CD14-positive monocyte (primary cell): ENCODE results near the gene GABRG3. TPM values are rescaled to one million over a fixed set of nuclear protein-coding genes. Genes with fewer than 3 reads are reported as not detected.

Experiments
- DNase-seq, 3 donors: peaks; one replicate each; pipeline ENCODE4 v3.0.0-alpha.2; 2011 to 2022
- H2AFZ ChIP-seq: 2 replicates; pipeline ENCODE4 v1.6.0; 2012; ENCODE audit warnings: mild to moderate bottlenecking, low read depth, low read length, inconsistent platforms; ENCODE audit not compliant: insufficient read depth, poor library complexity, severe bottlenecking
- H3K27ac ChIP-seq, 2 donors: 1 replicate in 1 of 2; 2 replicates in 1 of 2; pipeline ENCODE4 v1.5.1; 2012 to 2013; ENCODE audit warnings: low read length in 2 of 2, control low read depth in 1 of 2, inconsistent platforms in 1 of 2, low read depth in 1 of 2, mild to moderate bottlenecking in 1 of 2
- H3K27me3 ChIP-seq, 2 donors: one replicate each; pipeline versions ENCODE4 v1.6.0 to v1.6.1; 2011 to 2013; ENCODE audit warnings: low read length in 2 of 2; ENCODE audit not compliant: control insufficient read depth in 2 of 2, insufficient read depth in 2 of 2
- H3K36me3 ChIP-seq, 2 donors: replicated peaks in 1 of 2; 1 replicate in 1 of 2; 2 replicates in 1 of 2; pipeline versions ENCODE4 v1.5.1 to v1.6.1; 2012 to 2013; ENCODE audit warnings: low read length in 2 of 2, control low read depth in 1 of 2, inconsistent platforms in 1 of 2, mild to moderate bottlenecking in 1 of 2; ENCODE audit not compliant: insufficient read depth in 2 of 2, control insufficient read depth in 1 of 2
- H3K4me1 ChIP-seq, 2 donors: 1 replicate in 1 of 2; 2 replicates in 1 of 2; pipeline versions ENCODE4 v1.5.1 to v1.6.1; 2012 to 2013; ENCODE audit warnings: low read length in 2 of 2, control low read depth in 1 of 2, inconsistent platforms in 1 of 2, mild to moderate bottlenecking in 1 of 2, moderate library complexity in 1 of 2; ENCODE audit not compliant: insufficient read depth in 2 of 2, control insufficient read depth in 1 of 2
- H3K4me2 ChIP-seq: replicated peaks from 2 replicates; pipeline ENCODE3; 2012; ENCODE audit warnings: low read length, moderate library complexity, mild to moderate bottlenecking; ENCODE audit not compliant: poor library complexity, severe bottlenecking; ENCODE audit errors: extremely low read depth
- H3K4me3 ChIP-seq, 3 experiments: fragments of 200-600 bp in 1 of 3; sonication (generic) in 1 of 3; replicated peaks in 1 of 3; 1 replicate in 2 of 3; 2 replicates in 1 of 3; pipeline ENCODE4 v1.5.1; 2011 to 2013; ENCODE audit warnings: low read length in 3 of 3, mild to moderate bottlenecking in 3 of 3, control low read depth in 2 of 3, low read depth in 2 of 3, inconsistent platforms in 1 of 3, moderate library complexity in 1 of 3
- H3K79me2 ChIP-seq: 2 replicates; pipeline ENCODE4 v1.6.0; 2012; ENCODE audit warnings: mild to moderate bottlenecking, control low read depth, inconsistent platforms, low read length, moderate library complexity; ENCODE audit not compliant: insufficient read depth
- H3K9ac ChIP-seq: 2 replicates; pipeline ENCODE4 v1.6.0; 2017; ENCODE audit warnings: low read length, mild to moderate bottlenecking; ENCODE audit not compliant: insufficient read depth, poor library complexity, severe bottlenecking
- H3K9me3 ChIP-seq, 2 donors: replicated peaks in 1 of 2; 1 replicate in 1 of 2; 2 replicates in 1 of 2; pipeline versions ENCODE4 v1.5.1 to v1.6.1; 2012 to 2013; ENCODE audit warnings: low read length in 2 of 2, control low read depth in 1 of 2; ENCODE audit not compliant: control insufficient read depth in 1 of 2, insufficient read depth in 1 of 2
- H4K20me1 ChIP-seq: 2 replicates; pipeline ENCODE4 v1.6.0; 2012; ENCODE audit warnings: mild to moderate bottlenecking, low read length, control low read depth, moderate library complexity; ENCODE audit not compliant: insufficient read depth
- H3K27ac Mint-ChIP-seq, 7 donors: one replicate each; pipeline ENCODE4 v1.8.0; 2020; ENCODE audit warnings: mild to moderate bottlenecking in 7 of 7, mixed read lengths in 7 of 7, moderate library complexity in 6 of 7, inconsistent platforms in 2 of 7
- H3K27me3 Mint-ChIP-seq, 3 donors: one replicate each; pipeline ENCODE4 v1.8.0; 2021 to 2022; ENCODE audit warnings: low read depth in 3 of 3, mild to moderate bottlenecking in 3 of 3, mixed read lengths in 3 of 3, moderate library complexity in 3 of 3, inconsistent platforms in 1 of 3
- H3K36me3 Mint-ChIP-seq, 2 donors: one replicate each; pipeline ENCODE4 v1.8.0; 2020; ENCODE audit warnings: mixed read lengths in 2 of 2, inconsistent platforms in 1 of 2, mild to moderate bottlenecking in 1 of 2
- H3K4me1 Mint-ChIP-seq: one replicate; pipeline ENCODE4 v1.8.0; 2020; ENCODE audit warnings: mild to moderate bottlenecking, mixed read lengths
- H3K4me3 Mint-ChIP-seq, 2 donors: one replicate each; pipeline ENCODE4 v1.8.0; 2020; ENCODE audit warnings: mild to moderate bottlenecking in 2 of 2, mixed read lengths in 2 of 2, moderate library complexity in 1 of 2
- H3K9me3 Mint-ChIP-seq, 7 donors: one replicate each; pipeline ENCODE4 v1.8.0; 2020 to 2022; ENCODE audit warnings: mixed read lengths in 7 of 7, mild to moderate bottlenecking in 6 of 7, moderate library complexity in 6 of 7, inconsistent platforms in 2 of 7
- CTCF ChIP-seq: fragments of 200-600 bp; IDR thresholded peaks from one replicate; pipeline ENCODE4 v1.8.0; 2022; ENCODE audit warnings: antibody characterized with exemption, mild to moderate bottlenecking
- WGBS: methylation state at CpG from one replicate; pipeline ENCODE4 v1.1.5; 2013; ENCODE audit warnings: missing lambda C conversion rate; ENCODE audit not compliant: insufficient coverage; 5-methylcytosine and 5-hydroxymethylcytosine counted together
- intact Hi-C, 2 donors: fragments of 100-400 bp; cut with micrococcal nuclease; formaldehyde crosslinking; loops; one replicate each; pipeline versions ENCODE4 v1.15.0 to v1.15.1; 2023
- polyA plus RNA-seq, 3 donors: library from polyadenylated mRNA; depleted of rRNA in 1 of 3; unstranded in 2 of 3; stranded (reverse) in 1 of 3; fragments of 300-500 nt in 2 of 3; fragments of >200 nt in 1 of 3; fragmentation: Illumina TruSeq in 2 of 3; gene quantifications; 1 replicate in 2 of 3; 2 replicates in 1 of 3; pipeline ENCODE4 v1.2.3, GENCODE V29; 2012 to 2021

GABRG3 gene
- polyA plus RNA-seq, 3 donors = not detected

GRCh38 chr15:27473845-27474244, 502.9 kb downstream of the GABRG3 start:
- H3K36me3 ChIP-seq = no peaks in the 10 kb centered on the region
- no peaks in the 10 kb centered on the region for H3K4me1 ChIP-seq
- Mint-ChIP-seq H3K27ac (no peak overlapping the region), H3K36me3 (no peaks in the 10 kb centered on the region), H3K4me1 (no peaks in the 10 kb centered on the region), H3K4me3 (no peak overlapping the region), H3K9me3 (peaks cover 0 to 17% (median 10%) of the 10 kb centered on the region in 7 donors), H3K27me3 (no peaks in the 10 kb centered on the region)
- H3K9ac ChIP-seq = no peak overlapping the region
- no peak overlapping the region for H3K27ac ChIP-seq
- H3K4me3 ChIP-seq = no peak overlapping the region
- no peaks in the 10 kb centered on the region for H3K27me3 ChIP-seq
- no peak for TF ChIP-seq CTCF
- no peak for DNase-seq
- H4K20me1 ChIP-seq = no peaks in the 10 kb centered on the region
- peaks cover 6 to 14% of the 10 kb centered on the region in 2 donors for H3K9me3 ChIP-seq
- intact Hi-C loops = loop anchor here in 1 of 2 donors (5.0 kb wide), 1 partner anchor 33 kb away; no protein-coding TSS in a partner anchor
- WGBS = no CpG with 5 or more reads among the region's 1 CpG
- no peak overlapping the region for H3K4me2 ChIP-seq
- H2AFZ ChIP-seq = no peak overlapping the region
- no peaks in the 10 kb centered on the region for H3K79me2 ChIP-seq

- no peaks in the 10 kb centered on the region for H3K36me3 Mint-ChIP-seq
- intact Hi-C loops = no loop called here
- no peaks in the 10 kb centered on the region for H3K4me1 Mint-ChIP-seq
- Histone ChIP-seq H3K27me3 (no peaks in the 10 kb centered on the region), H3K4me1 (no peaks in the 10 kb centered on the region), H4K20me1 (no peaks in the 10 kb centered on the region), H3K27ac (no peak overlapping the region), H3K4me2 (no peak overlapping the region), H3K9ac (no peak overlapping the region), H3K79me2 (no peaks in the 10 kb centered on the region), H3K4me3 (no peak overlapping the region), H2AFZ (no peak overlapping the region), H3K36me3 (no peaks in the 10 kb centered on the region), H3K9me3 (peaks cover 9 to 23% of the 10 kb centered on the region in 2 donors)
- no peak overlapping the region for H3K4me3 Mint-ChIP-seq
- no peaks in the 10 kb centered on the region for H3K27me3 Mint-ChIP-seq
- 94% methylated on average over 4 of the region's 4 CpGs for WGBS
- no peak for DNase-seq
- H3K27ac Mint-ChIP-seq = no peak overlapping the region
- peaks cover 3 to 12% (median 9%) of the 10 kb centered on the region in 7 donors for H3K9me3 Mint-ChIP-seq
- TF ChIP-seq CTCF = no peak
Observed at GRCh38 chr15:27475395-27475794, 504.4 kb downstream of the GABRG3 start.
